ENCODE measurements around the gene RPL26. TPM values are rescaled to one million over a fixed set of nuclear protein-coding genes. Genes with fewer than 3 reads are reported as not detected.
A peak's percentile ranks its signal among the peaks of the same experiment; 100 is the strongest.

RPL26 gene
- total RNA-seq, result 1,000 to 10,000 TPM; 2,392 to 2,913 (median 2,833) TPM

DNA sequence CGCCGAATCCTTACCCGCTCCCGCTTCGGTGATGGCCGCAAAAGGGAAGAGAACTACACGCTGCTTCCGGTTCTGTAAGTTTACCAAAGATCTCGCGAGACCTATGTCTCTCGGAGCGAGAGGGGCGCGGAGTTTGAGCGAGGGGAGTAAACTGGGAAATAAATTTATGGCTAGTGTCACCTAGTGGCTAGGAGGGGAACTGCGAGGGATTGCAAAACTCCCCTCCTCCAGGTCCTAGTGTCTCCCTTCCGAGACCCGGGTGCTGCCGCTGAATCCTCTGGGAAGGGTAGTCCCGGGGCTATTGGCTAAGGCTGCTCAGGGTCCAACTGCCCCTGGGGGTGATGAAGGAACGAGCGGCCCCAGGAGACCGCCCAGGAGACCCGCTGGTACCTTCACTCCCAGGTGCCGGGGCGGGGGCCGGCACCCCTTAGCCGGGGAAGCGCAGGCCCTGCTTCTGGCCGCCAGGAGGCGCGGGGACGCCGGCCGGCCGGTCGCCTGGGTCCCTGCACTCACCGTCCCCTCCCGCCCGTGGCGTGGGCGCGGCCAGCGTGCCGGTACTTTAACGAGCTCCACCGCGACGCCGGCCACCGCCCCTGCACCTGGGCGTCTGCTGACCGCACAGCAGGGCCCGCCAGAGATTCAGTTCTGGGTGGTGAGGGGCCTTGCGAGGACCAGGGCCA, at the start of gene RPL26:
TSS of gene RPL26 (minus strand) at position 51 of the 680 bp plus-strand sequence. CDS start 883 bp downstream, outside the sequence.
- in situ Hi-C loops (cut with MboI; ENCODE audit: low sequenced_read_pairs in 4 of 4), result no loop called here
- H3K27ac ChIP-seq, result peak within 1 kb of the TSS; percentile 84 to 94 (median 92)
- intact Hi-C loops (cut with DNase I; ENCODE audit: low total_unique reads), result loop anchor here (1.0 kb wide), 2 partner anchors 52 to 88 kb away; partner anchors contain the start of genes NDEL1 and SLC25A35
- no peaks in the 10 kb centered on the region for H3K9me3 ChIP-seq
- ATAC-seq, result peak; percentile 93 to 96
- peak; percentile 96 to 98 for DNase-seq
- peak within 1 kb of the TSS; percentile 67 to 88 (median 87) for H3K4me3 ChIP-seq
- peaks cover 25% of the 10 kb centered on the region in 2 donors for H3K4me1 ChIP-seq
- H3K27me3 ChIP-seq, result no peaks in the 10 kb centered on the region
- H3K36me3 ChIP-seq, result peaks cover 0 to 38% of the 10 kb centered on the region in 2 donors
- TF ChIP-seq, protein P1, sequence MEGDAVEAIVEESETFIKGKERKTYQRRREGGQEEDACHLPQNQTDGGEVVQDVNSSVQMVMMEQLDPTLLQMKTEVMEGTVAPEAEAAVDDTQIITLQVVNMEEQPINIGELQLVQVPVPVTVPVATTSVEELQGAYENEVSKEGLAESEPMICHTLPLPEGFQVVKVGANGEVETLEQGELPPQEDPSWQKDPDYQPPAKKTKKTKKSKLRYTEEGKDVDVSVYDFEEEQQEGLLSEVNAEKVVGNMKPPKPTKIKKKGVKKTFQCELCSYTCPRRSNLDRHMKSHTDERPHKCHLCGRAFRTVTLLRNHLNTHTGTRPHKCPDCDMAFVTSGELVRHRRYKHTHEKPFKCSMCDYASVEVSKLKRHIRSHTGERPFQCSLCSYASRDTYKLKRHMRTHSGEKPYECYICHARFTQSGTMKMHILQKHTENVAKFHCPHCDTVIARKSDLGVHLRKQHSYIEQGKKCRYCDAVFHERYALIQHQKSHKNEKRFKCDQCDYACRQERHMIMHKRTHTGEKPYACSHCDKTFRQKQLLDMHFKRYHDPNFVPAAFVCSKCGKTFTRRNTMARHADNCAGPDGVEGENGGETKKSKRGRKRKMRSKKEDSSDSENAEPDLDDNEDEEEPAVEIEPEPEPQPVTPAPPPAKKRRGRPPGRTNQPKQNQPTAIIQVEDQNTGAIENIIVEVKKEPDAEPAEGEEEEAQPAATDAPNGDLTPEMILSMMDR (IDR thresholded peaks at IDR 0.05 in 4 of 5, conservative IDR thresholded peaks at IDR 0.05 in 1 of 5), result peak; percentile 96 to 100 (median 100)
- TF ChIP-seq POLR2A (IDR thresholded peaks at IDR 0.05), result peak; percentile 84

GRCh38 chr17:8430966-8431365, 48.0 kb upstream of the RPL26 start:
- peak in 1 of 2 donors; percentile 20 for DNase-seq
- Histone ChIP-seq H3K4me3 (no peak overlapping the region), H3K27ac (peak overlapping the region in 3 of 4 donors; percentile 18 to 38 (median 34)), H3K4me1 (peaks cover 0 to 3% of the 10 kb centered on the region in 2 donors), H3K27me3 (no peaks in the 10 kb centered on the region), H3K36me3 (no peaks in the 10 kb centered on the region), H3K9me3 (no peaks in the 10 kb centered on the region)
- in situ Hi-C loops (cut with MboI; ENCODE audit: low sequenced_read_pairs in 4 of 4) (no loop called here), intact Hi-C loops (cut with DNase I; ENCODE audit: low total_unique reads) (loop anchor here (10.0 kb wide), 1 partner anchor 204 kb away; the partner anchor contains the start of gene MYH10)
- no peak for TF ChIP-seq POLR2A (IDR thresholded peaks at IDR 0.05)
- TF ChIP-seq, protein P1 (IDR thresholded peaks at IDR 0.05 in 4 of 5, conservative IDR thresholded peaks at IDR 0.05 in 1 of 5), result no peak
- ATAC-seq, result no peak

DNA sequence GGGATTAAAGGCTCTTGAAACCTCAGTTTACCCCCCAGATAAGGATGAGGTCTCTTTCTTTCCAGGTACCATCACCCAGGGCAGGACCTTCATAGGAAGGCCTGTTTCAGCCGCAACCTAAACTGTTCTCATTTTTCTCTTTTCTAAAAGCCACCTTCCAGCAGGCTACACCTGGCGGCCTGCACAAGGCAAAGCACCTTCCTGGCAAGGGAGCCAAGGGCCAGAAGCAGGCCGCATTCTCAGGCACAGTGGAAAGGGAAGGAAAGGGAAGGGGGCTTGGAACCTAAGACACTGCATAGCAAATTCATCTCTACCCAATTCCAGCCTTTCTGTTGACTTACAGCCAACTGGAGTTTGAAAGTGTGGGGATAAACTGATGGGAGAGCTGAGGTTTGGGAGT, 43.8 kb upstream of the RPL26 start:
- ATAC-seq (no peak), DNase-seq (no peak)
- in situ Hi-C loops (cut with MboI; ENCODE audit: low sequenced_read_pairs in 4 of 4), result no loop called here
- no peaks in the 10 kb centered on the region for H3K36me3 ChIP-seq
- H3K27me3 ChIP-seq, result no peaks in the 10 kb centered on the region
- intact Hi-C loops (cut with DNase I; ENCODE audit: low total_unique reads), result no loop called here
- H3K4me3 ChIP-seq, result no peak overlapping the region
- H3K4me1 ChIP-seq, result no peaks in the 10 kb centered on the region
- no peaks in the 10 kb centered on the region for H3K9me3 ChIP-seq
- TF ChIP-seq, protein P1 (IDR thresholded peaks at IDR 0.05 in 4 of 5, conservative IDR thresholded peaks at IDR 0.05 in 1 of 5), result no peak
- no peak for TF ChIP-seq POLR2A (IDR thresholded peaks at IDR 0.05)
- H3K27ac ChIP-seq, result no peak overlapping the region

DNA sequence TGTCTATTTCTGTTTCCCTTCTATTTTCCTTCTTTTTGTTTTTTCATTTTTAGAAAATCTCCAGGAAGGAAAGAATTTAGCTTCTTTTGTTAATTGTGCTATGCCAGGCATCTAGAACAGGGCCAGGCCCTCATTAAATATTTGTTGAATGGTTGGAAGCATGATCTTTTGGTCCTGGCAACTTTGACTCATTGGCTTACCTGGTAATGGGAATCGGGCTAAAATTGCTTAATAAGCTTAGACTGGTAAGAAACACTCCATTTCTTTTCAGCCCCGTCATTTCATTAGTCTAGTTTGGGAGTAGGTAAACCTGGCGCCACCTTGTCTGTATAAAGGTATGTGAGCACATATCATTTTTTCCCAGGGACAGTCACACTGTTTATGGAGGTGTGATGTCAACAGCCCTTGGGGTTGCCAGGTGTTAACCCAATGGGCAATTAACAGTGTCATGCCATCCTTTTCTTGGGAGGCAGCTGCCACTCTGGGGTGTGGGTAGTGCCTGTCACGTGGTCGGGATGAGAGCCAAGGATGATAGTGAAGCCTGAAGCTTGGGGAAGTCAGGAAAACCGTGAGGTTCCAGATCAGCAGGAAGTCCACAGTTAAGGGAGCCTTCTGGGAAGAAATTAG, 43.2 kb upstream of the RPL26 start:
- no peak for DNase-seq
- no peaks in the 10 kb centered on the region for H3K27me3 ChIP-seq
- ATAC-seq, result no peak
- TF ChIP-seq, protein P1 (IDR thresholded peaks at IDR 0.05 in 4 of 5, conservative IDR thresholded peaks at IDR 0.05 in 1 of 5), result no peak
- no peak for TF ChIP-seq POLR2A (IDR thresholded peaks at IDR 0.05)
- no peaks in the 10 kb centered on the region for H3K4me1 ChIP-seq
- in situ Hi-C loops (cut with MboI; ENCODE audit: low sequenced_read_pairs in 4 of 4) (no loop called here), intact Hi-C loops (cut with DNase I; ENCODE audit: low total_unique reads) (no loop called here)
- no peaks in the 10 kb centered on the region for H3K9me3 ChIP-seq
- H3K36me3 ChIP-seq, result no peaks in the 10 kb centered on the region
- H3K4me3 ChIP-seq, result no peak overlapping the region
- no peak overlapping the region for H3K27ac ChIP-seq

Data from gastrocnemius medialis (tissue), 4 donors.